Measurements from ENCODE around the gene CC2D2B.
"Not testable (repeated sequence)": the region's sequence is repeated elsewhere in the genome, so short reads cannot be mapped to it uniquely, and the experiment has no call there.

Gene CC2D2B

DNA sequence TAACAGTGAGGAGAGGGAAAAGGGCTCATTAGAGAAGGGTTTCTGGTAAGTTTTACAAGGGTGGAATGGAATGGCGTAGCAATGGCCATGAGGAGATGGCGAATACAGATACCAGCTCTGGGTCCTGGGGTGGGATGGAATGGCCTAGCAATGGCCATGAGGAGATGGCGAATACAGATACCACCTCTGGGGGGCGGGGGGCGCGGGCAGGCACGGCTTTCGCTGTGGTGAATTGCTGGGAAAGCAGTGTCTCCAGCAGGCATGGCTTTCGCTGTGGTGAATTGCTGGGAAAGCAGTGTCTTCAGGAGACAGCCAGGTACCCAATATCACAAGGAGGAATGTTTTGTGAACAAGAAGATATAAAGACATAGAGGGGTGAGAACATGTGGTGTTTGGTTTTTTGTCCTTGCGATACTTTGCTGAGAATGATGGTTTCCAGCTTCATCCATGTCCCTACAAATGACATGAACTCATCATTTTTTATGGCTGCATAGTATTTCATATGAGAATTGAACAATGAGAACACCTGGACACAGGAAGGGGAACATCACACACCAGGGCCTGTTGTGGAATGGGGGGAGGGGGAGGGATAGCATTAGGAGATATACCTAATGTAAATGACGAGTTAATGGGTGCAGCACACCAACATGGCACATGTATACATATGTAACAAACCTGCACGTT lies 1.7 kb upstream of the CC2D2B start:
- in situ Hi-C loops (cut with MboI; ENCODE audit: low pct_unique_long_range_greater_than_20kb, low sequenced_read_pairs); DNase-seq: not testable (repeated sequence)

DNA sequence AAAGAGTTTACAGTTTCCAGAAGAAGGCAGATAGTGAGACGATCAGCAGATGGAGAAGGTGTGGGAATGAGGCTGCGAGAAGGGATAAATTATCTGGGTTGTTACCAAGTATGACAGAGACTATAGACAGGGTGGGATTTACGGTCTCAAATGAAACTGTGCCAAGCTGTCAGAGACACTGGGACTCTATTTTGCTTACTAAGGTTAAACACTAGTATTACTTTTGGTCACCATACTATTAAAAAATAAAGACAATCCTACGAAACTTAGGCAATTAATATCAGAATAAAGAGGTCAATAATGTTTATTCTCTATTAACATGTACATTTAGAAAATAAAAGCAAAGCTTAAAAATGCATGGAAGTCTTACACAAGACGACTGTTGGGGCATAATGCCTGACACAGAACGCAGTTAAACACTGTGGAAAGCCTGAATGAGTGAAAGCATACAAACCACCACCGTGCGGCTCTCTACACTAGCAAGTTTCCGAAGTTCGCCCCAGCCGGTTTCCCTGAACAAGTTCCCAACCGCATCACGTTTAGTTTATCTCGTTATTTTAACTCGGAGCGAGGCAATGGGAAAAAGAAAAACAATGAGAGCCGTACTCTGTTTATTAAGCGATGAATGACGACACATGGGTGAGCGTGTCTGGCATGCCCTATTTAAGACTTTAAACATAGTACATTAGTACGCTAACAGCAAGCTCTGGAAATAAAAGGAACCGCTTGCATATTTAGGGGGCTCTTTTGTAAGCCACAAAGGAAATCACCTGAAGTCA lies 909 bp upstream of the CC2D2B start:
- in situ Hi-C loops (cut with MboI; ENCODE audit: low pct_unique_long_range_greater_than_20kb, low sequenced_read_pairs), result no loop called here
- DNase-seq, result peak; percentile 76

DNA sequence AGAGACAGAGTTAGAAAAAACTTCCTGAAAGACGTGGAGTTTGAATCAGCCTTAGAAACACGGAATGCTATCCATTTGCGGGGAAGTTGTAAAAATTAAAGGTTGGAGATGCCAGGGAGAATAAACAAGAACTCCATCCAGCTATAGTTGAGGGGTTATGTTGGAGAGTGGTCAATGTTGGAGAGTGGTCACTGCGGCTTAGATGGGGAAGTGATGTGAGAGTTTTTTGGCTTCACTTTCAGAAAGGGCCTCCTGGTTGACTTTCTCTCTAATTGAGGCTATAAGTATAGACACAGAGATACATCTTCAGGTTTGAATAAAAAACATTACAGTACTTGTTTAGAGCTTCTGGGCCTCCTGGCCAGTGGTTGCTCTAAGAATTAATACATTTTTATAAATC lies 675 bp downstream of the CC2D2B start:
- in situ Hi-C loops (cut with MboI; ENCODE audit: low pct_unique_long_range_greater_than_20kb, low sequenced_read_pairs), result no loop called here
- no peak for DNase-seq

DNA sequence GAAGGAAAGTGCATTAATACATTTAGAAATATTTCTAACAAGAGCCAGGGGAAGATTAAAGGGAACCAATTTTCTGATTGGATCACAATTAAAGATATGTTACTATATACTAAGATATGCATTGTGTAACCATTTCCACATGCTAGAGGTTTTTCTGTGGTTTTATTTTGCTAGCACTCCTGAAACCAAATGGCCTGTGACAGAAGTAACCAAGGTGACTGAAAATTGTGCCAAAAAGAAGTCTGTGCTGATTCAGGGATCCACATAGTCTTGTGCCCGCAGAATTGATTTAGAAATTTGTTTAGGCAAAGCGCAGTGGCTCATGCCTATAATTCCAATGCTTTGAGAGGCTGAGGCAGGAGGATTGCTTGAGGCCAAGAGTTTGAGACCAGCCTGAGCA lies 1.8 kb downstream of the CC2D2B start:
- no peak for DNase-seq
- in situ Hi-C loops (cut with MboI; ENCODE audit: low pct_unique_long_range_greater_than_20kb, low sequenced_read_pairs), result no loop called here

DNA sequence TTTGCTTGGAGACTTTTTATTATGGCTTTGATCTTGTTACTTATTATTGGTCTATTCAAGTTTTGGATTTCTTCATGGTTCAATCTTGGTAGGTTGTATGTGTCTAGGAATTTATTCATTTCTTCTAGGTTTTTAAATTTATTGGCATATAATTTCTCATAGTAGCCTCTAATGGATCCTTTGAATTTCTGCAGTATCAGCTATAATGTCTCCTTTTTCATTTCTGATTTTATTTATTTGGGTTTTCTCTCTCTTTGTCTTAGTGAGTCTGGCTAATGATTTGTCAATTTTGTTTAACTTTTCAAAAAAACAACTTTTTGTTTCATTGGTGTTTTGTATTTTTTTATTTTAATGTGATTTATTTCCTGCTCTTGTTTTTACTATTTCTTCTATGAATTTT lies 8.3 kb downstream of the CC2D2B start:
- in situ Hi-C loops (cut with MboI; ENCODE audit: low pct_unique_long_range_greater_than_20kb, low sequenced_read_pairs), result not testable (repeated sequence)

DNA sequence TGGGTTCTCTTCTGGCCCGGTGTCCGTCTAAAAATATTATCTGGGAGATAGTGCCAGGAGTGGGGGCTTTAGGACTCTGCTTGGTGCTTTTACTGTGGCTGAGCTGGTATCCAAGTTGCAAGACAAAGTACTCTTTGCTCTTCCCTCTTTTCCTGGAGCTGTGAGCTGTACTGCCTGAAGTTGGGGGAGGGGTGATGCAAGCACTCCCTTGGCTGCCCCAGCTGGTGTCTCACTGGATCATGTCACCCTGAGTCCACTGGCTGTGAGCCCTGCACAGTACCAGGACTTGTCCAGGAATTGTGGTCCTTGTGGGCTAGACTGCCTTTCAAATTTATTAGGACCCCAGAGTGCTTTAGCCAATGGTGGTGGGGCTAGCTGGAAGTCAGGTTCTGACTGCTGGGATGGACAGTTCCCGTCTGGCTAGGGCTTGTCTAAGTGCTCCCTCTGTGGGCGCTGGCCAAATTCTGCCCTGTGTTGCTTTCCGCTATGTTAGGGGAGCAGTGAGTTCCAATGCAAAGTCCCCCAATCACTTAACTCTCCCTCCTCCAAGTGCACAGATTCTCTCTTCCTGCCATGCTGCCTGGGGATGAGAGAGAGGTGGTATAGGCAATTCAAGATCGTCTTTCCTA lies 13.1 kb downstream of the CC2D2B start:
- in situ Hi-C loops (cut with MboI; ENCODE audit: low pct_unique_long_range_greater_than_20kb, low sequenced_read_pairs), result no loop called here
- no peak for DNase-seq

More for the DNA sequence above, 8.3 kb downstream of the CC2D2B start:
- DNase-seq, result not testable (repeated sequence)

DNA sequence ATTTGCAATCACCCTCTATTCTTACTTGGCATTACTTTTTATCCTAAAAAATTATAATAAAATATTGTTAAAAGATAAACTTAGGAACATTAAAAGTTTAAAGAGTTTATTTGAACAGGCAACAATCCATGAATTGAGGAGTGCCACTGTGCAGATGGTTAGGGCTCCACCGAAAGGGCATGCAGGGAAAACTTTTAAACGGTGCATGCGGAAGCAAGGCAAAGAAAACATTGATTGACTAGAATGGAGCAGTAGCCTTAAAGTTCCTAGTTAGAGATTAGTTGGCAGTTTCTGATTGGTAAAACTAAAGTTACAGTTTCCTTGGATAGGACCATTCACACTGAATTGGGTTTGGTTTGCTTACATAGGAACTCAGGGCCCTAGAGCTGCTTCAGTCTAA lies 17.3 kb downstream of the CC2D2B start:
- in situ Hi-C loops (cut with MboI; ENCODE audit: low pct_unique_long_range_greater_than_20kb, low sequenced_read_pairs), result no loop called here
- no peak for DNase-seq

DNA sequence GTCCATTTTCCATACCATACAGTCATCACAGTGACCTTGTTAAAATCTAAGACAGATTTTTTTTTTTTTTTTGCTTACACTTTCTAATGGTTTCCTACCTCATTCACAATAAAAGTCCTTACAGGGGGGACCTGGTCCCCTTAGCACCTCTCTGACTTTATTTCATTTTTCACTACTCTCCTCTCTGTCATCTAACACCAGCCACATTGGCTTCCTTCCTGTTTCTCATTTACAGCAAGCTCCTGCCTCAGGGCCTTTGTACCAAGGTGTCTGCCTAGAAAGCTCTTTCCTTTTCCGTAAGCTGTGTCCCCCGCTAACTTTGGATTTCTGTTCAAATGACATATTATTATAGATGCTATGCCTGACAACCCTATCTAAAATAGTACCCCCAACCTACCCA lies 27.7 kb downstream of the CC2D2B start:
- in situ Hi-C loops (cut with MboI; ENCODE audit: low pct_unique_long_range_greater_than_20kb, low sequenced_read_pairs), result no loop called here
- peak; percentile 44 for DNase-seq

DNA sequence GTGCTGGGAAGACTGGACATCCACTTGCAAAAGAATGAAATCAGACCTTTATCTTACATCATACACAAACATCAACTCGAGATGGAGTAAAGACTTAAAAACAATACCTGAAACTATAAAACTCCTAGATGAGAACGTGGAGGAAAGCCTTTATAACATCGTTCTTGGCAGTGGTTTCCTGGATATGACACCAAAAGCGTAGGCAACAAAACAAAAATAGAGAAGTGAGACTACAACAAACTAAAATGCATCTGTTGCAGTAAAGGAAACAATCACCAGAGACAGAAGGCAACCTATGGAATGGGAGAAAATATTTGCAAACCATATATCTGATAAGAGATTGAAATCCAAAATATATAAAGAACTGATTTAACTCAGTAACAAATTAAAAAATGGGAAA lies 33.3 kb downstream of the CC2D2B start:
- in situ Hi-C loops (cut with MboI; ENCODE audit: low pct_unique_long_range_greater_than_20kb, low sequenced_read_pairs), result no loop called here
- no peak for DNase-seq

DNA sequence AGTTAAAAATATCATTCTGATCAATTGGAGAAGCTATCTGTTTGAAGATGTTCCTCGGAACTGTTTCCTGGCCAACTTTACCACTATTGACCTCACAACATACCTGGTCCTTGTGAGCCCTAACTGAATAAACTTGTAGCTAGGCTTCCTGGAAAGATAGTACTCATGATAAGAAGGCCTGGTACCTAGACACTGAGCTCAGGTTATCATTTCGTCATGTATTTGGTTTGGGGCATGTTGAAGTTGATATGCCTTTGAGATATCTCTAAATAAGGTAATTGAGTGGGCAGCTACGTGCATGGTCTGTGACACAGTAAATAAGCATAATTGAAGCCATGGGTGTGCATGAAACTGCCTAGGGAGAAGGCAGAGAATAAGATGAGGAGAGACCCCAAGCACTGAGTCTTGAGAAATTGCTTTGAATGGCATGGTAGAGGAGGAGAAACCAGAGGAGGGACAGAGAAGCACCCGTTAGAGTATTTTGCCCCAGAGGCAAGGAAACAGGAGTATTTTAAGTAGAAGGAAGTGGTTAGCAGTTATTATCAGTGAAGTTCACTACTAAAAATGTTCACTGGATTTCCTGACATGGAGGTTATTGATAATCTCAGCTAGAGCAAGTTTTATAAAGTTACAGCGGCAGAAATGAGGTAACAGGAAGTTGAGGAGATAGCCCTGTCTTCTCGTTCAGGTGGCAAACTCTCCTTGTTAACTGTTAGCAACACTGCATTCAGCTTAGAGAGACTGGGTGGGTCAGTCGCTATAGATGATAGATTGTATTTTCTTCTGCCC lies 55.6 kb downstream of the CC2D2B start:
- in situ Hi-C loops (cut with MboI; ENCODE audit: low pct_unique_long_range_greater_than_20kb, low sequenced_read_pairs), result no loop called here
- peak; percentile 84 for DNase-seq

DNA sequence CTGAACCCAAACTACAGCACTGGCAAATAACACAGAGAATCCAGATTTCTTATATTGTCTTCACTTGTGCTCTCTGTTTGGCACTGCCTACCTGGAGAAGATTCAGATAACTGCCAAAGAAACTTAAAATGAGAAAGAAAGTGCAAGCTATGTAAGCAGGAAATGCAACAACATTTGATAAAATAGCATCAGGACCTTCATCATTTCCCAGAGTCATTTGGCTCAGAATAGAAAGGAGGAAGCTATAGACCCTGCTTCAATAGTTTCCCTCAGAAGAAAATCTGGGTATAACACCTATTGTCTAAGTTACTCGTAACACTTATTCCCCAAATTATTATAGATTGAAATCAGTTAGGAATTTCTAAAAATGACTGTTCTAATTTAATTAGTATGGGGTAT lies 56.2 kb downstream of the CC2D2B start:
- DNase-seq, result no peak
- in situ Hi-C loops (cut with MboI; ENCODE audit: low pct_unique_long_range_greater_than_20kb, low sequenced_read_pairs), result no loop called here

DNA sequence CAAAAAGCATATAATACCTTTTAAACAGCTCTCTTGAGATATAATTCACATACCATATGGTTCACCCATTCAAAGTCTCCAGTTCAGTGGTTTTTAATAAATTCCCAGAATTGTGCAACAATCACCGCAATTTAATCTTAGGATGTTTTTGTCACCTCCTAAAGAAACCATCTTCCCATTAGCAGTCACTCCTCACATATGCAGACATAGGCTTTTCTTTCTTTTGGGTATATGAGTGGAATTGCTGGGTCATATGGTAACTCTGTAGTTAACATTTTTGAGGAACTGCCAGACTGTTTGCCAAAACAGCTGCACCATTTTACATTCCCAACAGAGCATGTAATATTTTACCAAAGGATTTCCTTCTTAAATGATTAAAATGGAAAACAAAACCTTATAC lies 57.0 kb downstream of the CC2D2B start:
- in situ Hi-C loops (cut with MboI; ENCODE audit: low pct_unique_long_range_greater_than_20kb, low sequenced_read_pairs), result no loop called here
- DNase-seq, result peak; percentile 54

DNA sequence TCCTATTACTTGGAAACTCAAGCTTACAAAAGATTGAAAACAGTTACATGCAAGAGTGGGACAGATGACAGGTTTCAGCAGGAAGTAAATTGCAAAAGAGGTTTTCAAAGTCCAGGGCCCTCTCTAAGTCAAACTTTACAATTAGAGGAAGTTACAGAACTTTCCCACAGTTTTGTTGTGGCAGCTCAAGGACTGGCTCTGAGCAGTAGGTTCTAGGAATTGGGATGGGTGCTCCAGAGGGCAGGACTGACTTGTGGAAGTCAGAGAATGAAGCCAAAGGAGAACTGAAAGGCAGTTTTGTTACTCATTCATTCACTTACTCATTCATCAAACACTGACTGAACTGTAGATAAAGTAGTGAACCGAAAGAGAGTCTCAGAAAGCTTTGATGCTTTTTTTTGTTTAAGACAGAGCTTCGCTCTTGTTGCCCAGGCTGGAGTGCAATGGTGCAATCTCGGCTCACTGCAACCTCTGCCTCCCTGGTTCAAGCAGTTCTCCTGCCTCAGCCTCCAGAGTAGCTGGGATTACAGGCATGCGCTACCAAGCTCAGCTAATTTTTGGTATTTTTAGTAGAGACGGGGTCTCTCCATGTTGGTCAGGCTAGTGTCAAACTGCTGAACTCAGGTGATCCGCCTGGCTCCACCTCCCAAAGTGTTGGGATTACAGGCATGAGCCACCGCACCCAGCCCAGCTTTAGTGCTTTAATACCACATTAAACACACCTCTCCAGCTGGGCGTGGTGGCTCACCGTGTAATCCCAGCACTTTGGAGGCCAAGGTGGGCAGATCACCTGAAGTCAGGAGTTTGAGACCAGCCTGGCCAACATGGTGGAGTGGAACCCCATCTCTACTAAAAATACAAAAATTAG lies 68.8 kb downstream of the CC2D2B start:
- DNase-seq, result no peak
- in situ Hi-C loops (cut with MboI; ENCODE audit: low pct_unique_long_range_greater_than_20kb, low sequenced_read_pairs), result no loop called here

DNA sequence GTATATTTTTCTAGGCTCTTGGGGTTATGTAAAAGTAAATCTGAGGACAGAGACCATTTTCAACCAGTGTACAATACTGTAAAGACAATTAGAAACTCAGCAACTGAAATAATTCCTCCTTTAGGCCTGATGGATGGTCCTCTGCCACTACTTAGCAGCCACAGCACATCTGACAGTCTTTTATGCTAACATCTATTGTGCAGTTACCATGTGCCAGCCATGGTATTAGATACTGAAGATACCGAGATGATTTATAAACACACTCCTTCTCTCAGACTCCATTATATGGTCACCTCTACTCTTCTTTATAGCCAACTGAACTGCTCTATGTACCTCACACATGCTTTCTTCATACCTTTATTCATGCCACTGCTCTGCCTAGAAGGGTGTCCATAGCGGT lies 74.4 kb downstream of the CC2D2B start:
- DNase-seq, result no peak
- in situ Hi-C loops (cut with MboI; ENCODE audit: low pct_unique_long_range_greater_than_20kb, low sequenced_read_pairs), result no loop called here

DNA sequence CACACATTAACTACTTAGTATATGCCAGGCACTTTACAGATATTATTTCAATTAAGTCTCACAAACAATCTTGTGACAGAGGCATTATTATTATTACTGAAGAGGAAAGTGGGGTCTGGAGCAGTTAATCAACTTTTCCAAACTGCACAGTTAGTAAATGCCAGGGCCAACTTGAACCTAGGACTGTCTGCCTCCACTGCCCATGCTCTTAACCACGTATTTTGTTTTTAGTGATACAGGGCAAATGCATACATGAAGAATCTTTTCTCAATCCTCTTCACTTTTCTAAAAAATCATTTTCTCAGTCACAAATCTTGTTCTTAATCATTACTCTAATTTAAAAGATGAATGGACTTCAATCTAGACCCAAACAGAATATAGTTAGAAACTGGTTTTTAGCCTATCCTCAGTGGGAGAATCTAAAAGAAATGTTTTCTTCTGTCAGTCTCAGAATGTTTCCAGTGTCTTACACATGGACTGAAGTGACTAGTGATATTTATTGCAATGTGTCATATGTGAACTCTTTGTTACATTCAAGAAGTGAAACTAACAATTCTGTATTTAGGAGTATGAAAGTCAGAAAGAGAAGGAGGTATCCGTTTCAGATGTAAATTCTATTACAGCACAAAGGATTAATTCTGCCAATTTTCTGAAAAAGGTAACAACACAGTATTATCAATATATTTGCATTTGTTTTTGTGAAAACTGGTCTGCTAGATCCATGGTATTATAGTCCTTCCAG lies 80.1 kb downstream of the CC2D2B start:
- in situ Hi-C loops (cut with MboI; ENCODE audit: low pct_unique_long_range_greater_than_20kb, low sequenced_read_pairs), result no loop called here
- DNase-seq, result no peak

DNA sequence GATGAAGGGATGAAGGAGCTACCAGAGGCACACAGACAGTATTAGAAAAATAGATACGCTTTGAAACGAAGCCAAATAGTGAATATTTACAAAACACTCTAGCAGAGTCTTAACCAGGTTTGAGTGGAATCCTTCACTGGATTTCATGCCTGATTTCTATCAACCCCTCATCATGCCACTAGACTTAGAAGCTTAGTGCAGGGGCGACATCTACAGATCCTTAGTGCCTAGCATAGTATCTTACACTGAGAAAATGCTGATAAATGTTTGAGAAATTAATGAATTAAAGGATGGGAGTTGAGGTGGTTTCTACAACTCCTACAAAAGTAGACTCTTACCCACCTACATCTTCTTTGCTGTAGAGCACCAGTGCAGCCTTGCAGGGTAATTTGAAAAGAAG lies 80.9 kb downstream of the CC2D2B start:
- DNase-seq, result peak; percentile 30
- in situ Hi-C loops (cut with MboI; ENCODE audit: low pct_unique_long_range_greater_than_20kb, low sequenced_read_pairs), result no loop called here

DNA sequence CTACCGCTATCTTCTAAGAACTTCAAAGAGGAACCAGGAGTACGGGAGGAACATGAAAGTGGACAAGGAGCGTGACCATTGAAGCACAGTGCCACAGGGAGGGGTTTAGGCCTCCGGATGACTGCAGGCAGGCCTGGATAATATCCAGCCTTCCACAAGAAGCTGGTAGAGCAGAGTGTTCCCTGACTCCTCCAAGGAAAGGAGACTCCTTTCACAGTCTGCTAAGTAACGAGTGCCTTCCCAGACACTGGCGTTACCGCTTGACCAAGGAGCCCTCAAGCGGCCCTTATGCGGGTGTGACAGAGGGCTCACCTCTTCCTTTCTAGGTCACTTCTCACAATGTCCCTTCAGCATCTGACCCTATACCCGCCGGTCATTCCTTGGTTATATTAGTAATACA lies 86.6 kb downstream of the CC2D2B start:
- DNase-seq; in situ Hi-C loops (cut with MboI; ENCODE audit: low pct_unique_long_range_greater_than_20kb, low sequenced_read_pairs): not testable (repeated sequence)

DNA sequence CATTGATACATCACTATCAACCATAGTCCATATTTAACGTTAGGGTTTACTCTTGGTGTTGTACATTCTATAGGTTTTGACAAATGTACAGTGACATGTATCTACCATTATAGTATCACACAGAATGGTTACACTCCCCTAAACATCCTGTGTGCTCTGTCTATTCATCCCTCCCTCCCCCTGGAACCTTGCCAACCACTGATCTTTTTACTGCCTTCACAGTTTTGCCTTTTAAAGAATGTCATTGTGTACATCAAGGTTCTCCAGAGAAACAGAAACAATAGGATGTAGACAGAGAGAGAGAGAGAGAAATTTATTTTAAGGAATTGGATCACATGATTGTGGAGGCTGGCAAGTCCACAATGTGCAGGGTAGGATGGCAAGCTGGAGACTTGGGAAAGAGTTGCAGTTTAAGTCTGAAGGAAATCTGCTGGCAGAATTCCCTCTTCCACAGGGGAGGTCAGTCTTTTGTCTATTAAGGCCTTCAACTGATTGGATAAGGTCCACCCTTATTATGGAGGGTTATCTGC lies 90.5 kb downstream of the CC2D2B start:
- in situ Hi-C loops (cut with MboI; ENCODE audit: low pct_unique_long_range_greater_than_20kb, low sequenced_read_pairs), result no loop called here
- no peak for DNase-seq
